GDM1 (cell line): Measurements from ENCODE around the gene PBX3.

Experiments used
- DNase-seq: peaks from one replicate; lab custom pipeline; 2025; lab: John Stamatoyannopoulos, UW

Gene PBX3

DNA sequence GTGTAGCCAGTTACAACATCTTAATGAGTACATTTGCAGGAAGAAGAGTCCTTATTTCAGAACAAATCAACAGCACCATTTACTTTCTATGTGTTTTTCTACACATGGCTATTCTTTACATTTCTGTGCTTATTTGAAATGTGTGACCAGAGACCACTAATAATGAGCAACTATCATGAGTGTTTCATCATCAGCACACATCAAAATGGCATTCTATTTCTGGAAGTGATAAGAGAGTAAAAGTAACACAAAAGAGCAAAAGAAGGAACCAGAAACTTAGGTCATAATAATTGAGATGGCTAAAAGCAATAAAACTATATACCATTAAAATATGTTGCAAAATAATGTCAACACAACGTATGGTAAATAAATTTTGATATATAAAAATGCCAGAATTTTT lies 159.7 kb downstream of the PBX3 start:
- DNase-seq: no peak

DNA sequence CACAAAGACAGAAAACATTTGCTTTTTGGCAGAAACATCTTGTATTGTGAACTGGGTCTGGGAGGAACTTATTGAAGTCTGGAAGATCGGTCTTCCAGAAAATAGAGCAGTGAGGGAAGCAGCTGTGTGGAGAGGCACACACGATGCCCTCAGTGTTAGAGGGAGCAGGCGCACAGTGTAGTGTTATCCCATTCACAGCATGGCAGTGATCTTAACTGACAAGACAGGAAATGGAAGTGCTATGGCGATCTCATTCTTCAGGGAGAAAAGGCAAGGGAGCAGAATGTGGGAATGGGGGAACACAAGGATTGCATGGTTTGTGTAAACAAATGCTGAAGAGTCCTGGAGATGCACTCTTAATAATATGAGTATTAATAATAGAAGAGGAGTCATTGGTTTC lies 161.0 kb downstream of the PBX3 start:
- no peak for DNase-seq

DNA sequence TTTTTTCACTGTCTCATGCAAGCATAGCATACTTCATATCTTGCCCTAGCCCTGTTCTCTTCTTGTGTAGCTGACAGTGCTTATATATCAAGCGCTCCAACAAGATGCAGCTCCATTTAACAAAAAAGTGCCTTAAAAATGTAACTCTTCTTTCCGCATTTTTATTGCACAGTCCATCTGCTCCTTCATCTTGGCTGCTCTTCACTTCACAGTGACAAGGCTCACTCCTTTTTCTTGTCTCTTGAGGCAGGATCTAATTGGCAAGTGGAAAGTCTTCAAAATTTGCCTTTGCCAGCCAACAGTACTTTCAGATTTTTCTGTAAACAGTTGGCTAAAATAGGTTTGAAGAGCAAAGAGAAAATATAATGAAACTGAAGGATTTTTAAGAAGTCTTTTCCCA lies 161.8 kb downstream of the PBX3 start:
- no peak for DNase-seq

GRCh38 chr9:125909459-125909858 lies 162.3 kb downstream of the PBX3 start:
- DNase-seq: no peak

DNA sequence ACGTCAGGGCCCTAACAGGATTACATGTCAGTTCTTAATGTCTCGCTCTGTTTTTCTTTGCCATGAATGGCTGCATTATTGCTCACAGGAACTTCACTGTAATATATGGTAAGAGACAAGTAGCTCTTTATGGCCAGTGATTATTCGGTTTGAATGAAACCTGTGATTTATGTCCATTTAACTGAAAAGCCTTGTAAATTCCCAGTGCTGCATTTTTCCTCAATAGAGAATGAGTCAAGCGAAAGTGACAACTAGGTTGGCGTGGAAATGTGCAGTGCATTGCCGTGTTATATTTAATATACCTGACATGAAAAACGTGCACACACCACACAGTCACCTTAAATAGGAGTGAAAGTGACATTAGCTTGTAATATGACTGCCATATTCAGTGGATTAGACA lies 163.1 kb downstream of the PBX3 start:
- DNase-seq: no peak

GRCh38 chr9:125911861-125912644 lies 164.9 kb downstream of the PBX3 start:
- DNase-seq: no peak

DNA sequence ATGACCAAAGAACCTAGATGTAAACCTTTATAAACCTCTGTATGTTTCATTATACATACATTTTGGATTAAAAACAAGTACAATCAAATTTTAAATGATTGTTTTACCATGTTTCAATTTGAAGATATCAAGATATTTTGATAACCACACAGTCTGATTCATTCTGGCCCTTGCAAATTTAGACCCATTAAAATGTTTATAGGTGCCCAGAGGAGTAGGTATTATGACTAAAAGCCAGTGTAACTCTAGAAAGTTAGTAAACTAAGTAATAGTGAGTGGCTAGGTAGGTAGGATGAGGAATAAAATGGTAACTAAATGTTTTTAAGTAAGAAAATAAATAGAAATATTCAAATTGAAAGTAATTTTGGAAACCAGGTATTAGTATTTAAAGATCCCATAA lies 165.5 kb downstream of the PBX3 start:
- no peak for DNase-seq

DNA sequence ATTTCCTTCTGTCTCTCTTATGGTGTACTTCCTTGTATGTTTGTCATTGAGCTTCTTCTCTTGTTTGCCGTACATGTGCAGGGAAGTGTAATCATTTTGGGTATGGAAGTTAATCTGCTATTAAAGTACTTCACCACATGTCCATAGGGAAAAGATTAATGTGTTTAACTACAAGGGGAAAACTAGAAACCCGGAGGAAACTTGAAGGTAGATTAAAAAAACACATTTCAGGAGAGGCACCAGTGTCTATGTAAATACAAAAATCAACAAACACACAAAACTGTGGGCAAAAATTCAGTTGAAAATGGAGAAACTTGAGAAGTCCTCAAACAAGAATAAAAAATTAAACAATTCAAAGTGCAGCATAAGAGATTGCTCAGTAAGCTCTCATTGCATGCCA lies 166.4 kb downstream of the PBX3 start:
- DNase-seq: no peak

GRCh38 chr9:125914411-125914810 lies 167.2 kb downstream of the PBX3 start:
- DNase-seq: no peak

- no peak for DNase-seq
Observed at GRCh38 chr9:125915606-125916005, 168.4 kb downstream of the PBX3 start.

GRCh38 chr9:125919565-125919964 lies 172.4 kb downstream of the PBX3 start:
- no peak for DNase-seq

DNA sequence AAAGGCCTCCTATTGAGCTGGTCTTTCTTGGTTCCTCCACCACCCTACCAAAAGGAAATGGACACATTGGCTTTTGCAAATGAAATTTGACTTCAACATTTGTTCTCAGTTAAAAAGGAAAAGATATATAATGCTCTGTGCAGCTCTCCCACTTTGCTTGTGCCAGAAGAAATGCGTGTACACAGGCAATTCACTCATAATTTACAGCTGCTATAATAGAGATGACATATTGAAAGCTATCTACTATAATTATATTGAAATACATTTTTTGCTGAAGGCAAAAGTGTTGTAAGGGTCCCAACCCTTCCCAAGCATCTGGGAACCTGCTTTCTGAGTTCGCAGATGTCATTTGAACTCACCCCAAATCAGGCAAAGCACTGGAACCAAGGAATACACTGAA lies 173.2 kb downstream of the PBX3 start:
- no peak for DNase-seq

- no peak for DNase-seq
Observed at GRCh38 chr9:125922854-125923253, 175.7 kb downstream of the PBX3 start.

DNA sequence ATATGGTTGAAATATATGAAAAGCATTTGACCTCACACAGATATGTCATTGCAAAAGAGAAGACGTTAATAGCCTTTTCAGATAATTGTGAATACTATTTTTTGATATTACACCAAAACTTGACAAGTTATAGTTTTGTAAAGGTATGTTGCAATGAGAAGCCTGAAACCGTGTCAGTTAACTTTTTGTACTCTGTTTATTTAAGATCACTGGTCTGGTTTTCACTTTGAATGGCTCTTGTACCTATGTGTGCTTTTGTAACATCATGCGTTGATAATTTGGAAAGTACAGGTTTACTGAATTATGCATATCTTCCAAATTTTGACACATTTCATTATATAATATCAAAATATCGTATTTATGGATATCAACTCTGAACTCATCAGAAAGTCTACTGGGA lies 177.2 kb downstream of the PBX3 start:
- DNase-seq: no peak

GRCh38 chr9:125926936-125927335 lies 179.8 kb downstream of the PBX3 start:
- DNase-seq: no peak

- DNase-seq: no peak
Observed at GRCh38 chr9:125929846-125930245, 182.7 kb downstream of the PBX3 start.

DNA sequence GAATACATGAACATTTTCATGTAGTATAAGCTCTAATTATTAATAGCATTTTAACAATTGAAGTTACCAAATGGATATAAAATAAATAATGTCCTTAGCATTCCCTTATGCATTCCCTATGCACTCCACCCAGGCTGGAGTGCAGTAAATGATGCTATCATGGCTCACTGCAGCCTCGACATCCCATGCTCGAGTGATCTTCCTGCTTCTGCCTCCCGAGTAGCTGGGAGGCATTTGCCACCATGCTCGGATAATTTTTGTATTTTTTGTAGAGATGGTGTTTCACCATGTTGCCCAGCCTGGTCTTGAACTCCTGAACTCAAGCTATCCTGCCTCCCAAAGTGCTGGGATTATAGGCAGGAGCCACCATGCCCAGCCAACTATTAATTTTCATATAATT lies 184.0 kb downstream of the PBX3 start:
- DNase-seq: no peak

- DNase-seq: no peak
Observed at GRCh38 chr9:125932012-125932411, 184.8 kb downstream of the PBX3 start.

DNA sequence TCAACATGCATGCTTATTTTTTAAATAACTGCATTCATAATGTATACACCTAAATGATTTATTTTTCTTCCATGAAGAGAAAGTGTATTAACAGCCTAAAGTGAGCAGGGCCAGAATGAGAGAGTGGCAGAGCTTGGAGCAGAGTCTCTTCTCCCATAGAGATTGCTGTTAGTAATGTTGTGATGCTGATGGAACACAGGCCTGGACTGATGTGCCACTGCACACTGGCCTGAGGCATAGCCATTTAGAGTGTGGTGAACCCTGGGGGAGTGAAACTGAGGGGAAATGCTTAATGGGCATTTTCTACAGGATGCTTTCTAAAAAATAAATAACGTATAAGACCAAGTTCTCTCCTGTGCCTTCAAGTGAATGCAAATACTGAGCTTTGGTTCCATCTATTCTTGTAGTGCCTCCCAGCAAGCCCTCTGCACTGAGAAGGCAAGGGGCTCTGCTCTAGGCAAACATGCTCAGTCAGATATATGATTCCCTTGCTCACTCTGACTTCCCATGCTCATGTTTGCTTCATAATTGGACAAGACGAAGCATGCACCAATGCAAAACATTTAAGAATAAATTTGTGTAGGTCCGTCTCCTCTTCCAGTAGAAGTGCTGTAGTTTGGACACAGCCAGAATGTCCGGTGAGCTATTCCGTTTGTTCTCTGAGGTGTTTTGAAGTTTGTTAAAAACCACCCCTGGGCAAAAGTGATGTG lies 185.7 kb downstream of the PBX3 start:
- no peak for DNase-seq

- DNase-seq: no peak
Observed at GRCh38 chr9:125942125-125942524, 195.0 kb downstream of the PBX3 start.

- no peak for DNase-seq
Observed at GRCh38 chr9:125943831-125944230, 196.7 kb downstream of the PBX3 start.

DNA sequence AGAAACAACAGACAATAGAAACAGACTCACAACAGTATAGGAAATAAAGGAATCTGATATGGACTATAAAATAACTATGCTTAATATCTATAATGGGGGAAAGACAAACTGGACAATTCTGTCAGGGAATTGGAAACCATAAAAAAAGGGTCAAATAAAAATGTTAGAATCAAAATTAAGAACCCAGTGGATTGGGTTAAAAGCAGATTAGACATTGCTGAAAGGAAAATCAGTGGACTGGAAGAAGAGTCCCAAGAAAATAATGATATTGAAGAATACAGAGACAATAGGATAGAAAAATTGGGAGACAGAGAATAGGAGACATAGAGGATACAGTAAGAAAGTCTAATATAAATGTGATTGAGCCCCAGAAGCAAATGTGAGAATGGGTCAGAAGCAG lies 199.2 kb downstream of the PBX3 start:
- no peak for DNase-seq

DNA sequence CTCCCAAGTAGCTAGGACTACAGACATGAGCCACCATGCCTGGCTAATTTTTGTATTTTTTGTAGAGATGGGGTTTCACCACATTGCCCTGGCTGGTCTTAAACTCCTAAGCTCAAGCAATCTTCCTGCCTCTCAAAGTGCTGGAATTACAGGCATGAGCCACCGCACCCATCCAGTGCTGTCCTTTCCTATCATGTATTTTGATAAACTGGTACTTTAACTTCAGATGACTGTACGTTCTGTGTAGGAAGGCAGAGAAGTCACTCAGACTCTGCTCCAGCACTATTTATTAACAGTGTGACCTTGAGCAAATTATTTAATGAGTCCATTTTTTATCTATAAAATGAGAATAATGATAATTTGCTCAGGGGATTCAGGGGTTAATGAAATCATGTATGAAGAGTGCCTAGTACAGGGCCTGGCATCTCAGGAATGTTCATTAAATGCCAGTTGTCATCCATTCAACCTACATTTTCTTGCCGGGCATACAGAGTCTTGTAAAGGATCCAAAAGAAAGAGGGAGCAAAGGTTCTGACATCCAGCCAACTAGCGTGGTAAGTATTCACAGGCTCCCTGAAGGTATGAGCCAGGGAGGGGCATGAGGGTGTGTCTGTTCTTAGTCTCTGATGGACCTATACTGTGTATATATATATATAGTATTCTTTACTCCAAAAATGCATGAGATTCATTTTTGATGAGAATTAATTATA lies 201.9 kb downstream of the PBX3 start:
- no peak for DNase-seq
